Middle frontal gyrus (tissue), 1 donor: ENCODE measurements around the gene FARS2.
"Not testable (repeated sequence)": the region's sequence is repeated elsewhere in the genome, so short reads cannot be mapped to it uniquely, and the experiment has no call there.

Experiments
- DNase-seq: peaks from one replicate; pipeline ENCODE4 v3.0.0-alpha.2; 2015; ENCODE audit warnings: low spot score; ENCODE audit errors: extremely low spot score

The FARS2 gene

DNA sequence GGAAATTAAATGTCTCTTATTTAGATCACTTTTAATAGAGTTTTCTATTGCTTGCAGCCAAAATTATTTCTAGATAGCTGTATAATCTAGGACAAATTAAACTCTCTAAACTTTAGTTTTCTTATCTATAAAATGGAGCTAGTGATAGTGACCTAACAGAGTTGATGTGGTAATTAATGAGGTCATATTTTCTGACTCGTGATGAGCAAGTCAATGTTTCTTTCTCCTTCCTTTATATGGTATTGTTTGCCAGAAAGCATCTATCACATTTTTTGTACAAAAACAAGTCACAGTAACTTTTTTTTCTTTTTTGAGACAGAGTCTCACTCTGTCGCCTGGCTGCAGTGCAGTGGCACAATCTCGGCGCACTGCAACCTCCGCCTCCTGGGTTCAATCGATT, 267.7 kb downstream of the FARS2 start:
- DNase-seq: no peak

DNA sequence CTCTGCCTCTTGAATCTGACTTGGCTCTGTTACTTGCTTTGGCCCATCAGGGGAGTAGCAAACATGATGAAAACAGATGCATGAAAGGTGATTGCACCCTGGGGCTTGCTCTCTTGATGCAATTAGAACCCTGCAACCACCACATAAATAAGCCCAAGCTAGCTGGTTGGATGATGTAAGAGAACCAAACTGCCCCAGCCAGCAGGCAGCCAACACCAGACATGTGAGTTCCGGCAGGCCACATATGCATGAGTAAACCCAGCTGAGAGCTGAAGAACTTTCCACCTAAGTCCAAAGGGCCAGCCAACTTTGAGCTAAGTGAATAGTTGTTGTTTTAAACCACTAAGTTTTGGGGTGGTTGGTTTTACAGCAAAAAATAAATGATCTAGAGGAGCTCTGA, 268.4 kb downstream of the FARS2 start:
- DNase-seq: no peak

DNA sequence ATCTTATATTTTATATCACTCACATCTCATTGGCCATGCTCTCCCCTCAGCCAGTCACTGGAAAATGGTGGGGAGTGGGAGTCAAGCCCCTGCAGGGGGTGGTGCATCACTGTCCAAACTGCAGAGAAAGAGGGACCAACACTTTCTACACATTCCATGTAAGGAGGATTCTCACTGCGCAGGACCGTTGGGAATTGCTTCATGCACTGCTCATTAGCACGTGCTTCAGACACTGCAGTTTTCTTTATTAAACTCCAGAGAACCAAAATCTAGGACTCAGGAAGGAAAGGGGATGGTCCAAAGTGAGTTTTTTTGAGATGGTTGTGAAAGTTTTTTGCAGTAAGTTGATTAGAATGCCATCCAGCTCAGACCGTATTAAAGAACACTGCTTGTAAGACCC, 269.8 kb downstream of the FARS2 start:
- no peak for DNase-seq

DNA sequence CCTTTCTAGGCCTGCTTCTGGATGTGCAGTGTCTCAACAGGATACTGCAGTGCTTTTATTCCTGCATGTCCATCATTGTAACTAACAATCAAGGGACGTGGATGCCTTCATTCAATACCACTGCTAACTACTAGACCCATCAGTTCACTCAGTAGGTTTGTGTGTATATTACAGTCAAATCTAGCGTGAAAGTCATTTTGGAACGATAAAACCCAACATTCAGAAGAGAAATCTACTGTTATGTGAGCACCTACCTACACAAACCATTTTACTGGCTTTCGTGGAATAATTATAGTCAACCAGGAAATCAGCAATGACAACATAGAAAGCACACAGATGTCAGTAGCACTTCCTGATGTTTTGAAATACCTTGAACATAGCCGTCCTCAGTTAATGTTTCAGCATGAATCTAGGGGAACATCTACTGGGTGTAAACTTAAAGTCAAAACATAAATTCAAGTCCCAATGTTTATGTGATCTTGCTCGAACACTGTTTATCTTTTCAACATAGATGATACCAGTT, 270.6 kb downstream of the FARS2 start:
- no peak for DNase-seq

DNA sequence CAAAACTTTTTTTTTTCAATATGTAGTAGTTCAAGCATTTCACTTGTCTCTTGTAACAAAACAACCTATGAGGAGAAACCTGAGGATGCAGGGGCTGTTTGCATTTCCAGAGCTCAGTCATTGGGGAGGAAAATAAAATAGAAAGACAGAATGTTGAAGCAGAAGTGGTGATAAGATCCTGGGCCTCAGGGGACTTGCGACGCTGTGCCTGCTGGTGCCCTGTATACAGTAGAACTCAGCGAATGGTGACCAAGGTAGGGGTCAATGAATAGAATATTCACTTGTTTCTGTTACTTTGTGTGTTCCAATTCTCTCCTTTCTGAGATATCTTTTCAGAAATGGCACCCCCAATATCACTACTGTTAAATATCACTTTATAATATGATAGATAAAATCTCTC, 271.6 kb downstream of the FARS2 start:
- no peak for DNase-seq

GRCh38 chr6:5534643-5535042, 273.3 kb downstream of the FARS2 start:
- no peak for DNase-seq

- DNase-seq: no peak
Observed at GRCh38 chr6:5536644-5537043, 275.3 kb downstream of the FARS2 start.

DNA sequence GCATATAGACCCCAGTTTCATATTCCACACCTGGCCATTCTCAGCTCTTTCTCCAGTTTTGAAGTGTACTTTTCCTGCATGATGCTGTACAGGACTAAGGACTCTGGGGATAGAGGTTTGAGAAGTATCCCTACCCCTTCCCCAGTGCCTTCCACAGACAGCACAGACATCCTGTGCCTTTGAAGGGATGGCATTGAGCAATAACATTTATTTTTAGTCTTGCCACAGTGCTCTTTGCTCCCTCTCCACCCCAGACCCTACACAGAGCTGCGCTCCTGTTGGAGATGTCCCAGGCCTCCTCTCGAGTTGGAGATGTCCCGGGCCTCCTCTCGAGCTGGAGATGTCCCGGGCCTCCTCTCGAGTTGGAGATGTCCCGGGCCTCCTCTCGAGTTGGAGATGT, 275.8 kb downstream of the FARS2 start:
- DNase-seq: no peak

DNA sequence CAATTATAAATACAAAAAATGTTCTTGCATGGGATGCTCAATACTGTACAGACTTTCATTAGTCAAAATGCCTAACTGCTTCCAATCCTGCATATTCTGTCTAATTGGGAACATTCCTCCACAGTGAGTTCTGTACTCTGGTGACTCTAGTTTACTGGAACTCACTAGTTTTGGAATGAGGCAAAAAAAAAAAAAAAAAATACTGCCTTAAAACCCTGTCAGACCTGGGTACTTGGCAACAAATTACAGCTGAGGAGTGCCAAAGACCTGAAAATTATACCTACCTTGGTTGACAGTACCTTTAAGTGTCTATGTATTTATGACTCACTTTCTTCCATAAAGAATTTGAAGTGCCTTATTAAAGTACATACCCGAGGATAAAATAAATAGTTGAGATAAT, 276.7 kb downstream of the FARS2 start:
- no peak for DNase-seq

GRCh38 chr6:5540370-5540769, 279.1 kb downstream of the FARS2 start:
- DNase-seq: no peak

- no peak for DNase-seq
Observed at GRCh38 chr6:5541025-5541424, 279.7 kb downstream of the FARS2 start.

DNA sequence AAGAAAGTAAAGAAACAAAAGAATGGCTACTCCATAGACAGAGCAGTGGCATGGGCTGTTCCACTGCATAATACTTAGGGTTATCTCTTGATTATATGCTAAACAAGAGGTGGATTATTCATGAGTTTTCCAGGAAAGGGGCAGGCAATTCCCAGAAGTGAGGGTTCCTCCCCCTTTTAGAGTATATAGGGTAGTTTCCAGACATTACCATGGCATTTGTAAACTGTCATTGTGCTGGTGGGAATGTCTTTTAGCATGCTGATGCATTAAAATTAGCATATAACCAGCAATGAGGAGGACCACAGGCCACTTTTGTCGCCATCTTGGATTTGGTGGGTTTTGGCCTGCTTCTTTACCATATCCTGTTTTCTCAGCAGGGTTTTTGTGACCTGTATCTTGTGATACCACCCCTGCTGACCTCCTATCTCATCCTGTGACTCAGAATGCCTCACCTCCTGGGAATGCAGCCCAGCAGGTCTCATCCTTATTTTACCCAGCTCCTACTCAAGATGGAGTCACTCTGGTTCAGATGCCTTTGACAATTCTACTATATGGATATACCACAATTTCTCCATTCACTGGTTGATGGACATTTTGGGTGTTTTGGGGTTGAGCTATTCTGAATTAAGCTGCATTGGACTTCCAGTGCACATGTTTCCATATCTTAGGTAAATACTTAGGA, 280.6 kb downstream of the FARS2 start:
- DNase-seq: no peak

- no peak for DNase-seq
Observed at GRCh38 chr6:5547556-5547955, 286.2 kb downstream of the FARS2 start.

DNA sequence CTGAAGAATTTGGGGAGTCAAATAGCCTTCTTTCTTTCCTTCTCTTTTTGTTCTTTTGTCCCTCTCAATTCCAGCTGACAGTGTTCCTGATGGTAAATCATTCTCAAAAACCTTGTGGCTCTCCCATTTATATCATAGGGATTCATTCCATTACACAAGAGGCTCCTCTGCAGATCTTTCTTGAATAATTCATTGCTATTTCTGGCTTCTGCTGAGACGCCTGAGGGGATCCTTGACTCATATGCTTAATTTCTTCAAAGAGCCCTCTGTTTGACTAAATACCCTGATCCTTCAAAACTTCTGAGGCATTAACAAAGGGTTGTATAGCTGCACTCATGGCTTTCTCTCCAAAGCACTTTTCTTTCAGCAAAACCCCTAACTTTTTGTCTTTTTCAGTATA, 289.3 kb downstream of the FARS2 start:
- DNase-seq: no peak

GRCh38 chr6:5552243-5552642, 290.9 kb downstream of the FARS2 start:
- DNase-seq: no peak

DNA sequence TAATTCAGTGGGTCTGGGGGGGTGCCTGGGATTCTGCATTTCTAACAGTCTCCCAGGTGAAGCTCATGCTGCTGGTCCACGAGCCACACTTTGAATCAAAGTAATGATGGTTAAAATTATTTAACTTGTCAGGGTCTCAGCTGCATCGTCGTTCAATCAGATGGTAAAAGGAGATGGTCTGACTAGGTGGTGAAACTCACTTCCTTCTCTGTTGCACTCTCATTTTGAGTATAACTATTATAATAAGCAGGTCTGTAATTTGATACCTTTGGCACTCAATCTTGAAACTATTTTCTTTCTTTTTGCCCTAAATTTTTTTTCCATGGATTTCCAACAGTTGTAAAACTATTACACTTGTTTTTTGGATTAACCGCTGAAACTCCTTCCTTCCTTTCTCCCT, 292.5 kb downstream of the FARS2 start:
- DNase-seq: no peak

- DNase-seq: no peak
Observed at GRCh38 chr6:5554226-5554625, 292.9 kb downstream of the FARS2 start.

DNA sequence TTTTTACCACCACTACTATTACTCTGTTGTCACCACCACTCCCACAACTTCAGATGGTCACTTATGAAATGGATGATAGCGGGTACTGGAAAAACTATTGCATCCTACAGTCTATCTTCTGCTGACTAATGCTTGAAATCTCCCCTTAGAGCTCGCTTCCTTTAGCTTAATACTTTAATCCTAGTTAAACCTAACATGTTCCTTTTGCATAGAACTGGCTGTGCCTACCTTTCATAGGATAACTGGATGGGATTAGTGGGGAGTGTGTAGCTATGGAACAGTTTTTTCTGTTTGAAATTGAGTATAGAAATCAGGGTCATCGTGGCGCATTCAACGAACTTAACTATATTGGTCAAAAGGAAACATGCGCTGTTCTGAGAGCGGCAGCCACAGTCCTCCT, 294.7 kb downstream of the FARS2 start:
- DNase-seq: no peak

DNA sequence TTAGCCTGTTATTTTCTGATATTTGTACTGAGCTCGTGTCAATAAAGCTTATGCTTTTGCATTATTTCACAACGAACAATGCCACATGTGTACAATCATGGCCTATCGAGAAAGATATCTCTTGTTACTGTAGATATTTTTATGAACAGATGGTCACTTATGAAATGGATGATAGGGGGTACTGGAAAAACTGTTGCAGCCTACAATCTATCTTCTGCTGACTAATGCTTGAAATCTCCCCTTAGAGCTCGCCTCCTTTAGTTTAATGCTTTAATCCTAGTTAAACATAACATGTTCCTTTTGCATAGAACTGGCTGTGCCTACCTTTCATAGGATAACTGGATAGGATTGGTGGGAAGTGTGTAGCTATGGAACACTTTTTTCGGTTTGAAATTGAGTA, 296.2 kb downstream of the FARS2 start:
- DNase-seq: no peak

DNA sequence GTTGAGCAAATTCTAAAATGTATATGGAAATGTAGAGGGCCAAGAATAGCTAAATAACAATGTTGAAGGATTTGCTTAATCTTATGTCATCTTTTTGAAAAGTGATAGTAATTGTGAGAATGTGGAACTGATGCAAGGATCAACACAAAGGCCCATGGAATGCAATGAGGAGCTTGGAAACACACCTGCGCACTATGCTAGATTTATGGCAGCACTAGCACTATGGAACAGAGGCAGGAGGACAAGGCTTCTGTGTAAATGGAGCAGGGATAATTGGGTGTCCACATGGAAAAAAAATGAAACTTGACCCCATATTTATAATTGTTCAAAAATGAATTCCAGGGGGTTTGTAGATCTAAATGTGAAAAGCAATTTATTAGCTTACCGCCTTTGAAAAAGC, 298.3 kb downstream of the FARS2 start:
- DNase-seq: no peak

DNA sequence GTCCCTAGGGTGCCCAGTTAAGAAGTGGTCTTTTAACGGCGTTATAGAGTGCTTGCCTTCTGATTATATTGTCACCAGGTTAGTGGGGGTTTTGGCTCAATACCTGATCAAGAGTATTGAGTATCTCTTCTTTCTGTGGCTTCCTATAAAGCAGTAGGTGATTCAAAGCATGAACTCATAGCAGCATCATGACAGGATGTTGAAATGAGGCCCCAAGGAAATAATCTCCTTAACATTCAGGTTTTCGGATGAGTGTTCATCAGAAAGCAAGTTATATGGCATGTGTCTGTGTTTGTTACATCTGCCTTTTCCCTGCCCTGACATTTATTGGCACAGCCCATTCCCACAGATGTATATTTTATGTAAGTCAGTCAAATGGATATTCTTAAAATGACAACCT, 301.0 kb downstream of the FARS2 start:
- DNase-seq: no peak

- DNase-seq: no peak
Observed at GRCh38 chr6:5563086-5563485, 301.8 kb downstream of the FARS2 start.

DNA sequence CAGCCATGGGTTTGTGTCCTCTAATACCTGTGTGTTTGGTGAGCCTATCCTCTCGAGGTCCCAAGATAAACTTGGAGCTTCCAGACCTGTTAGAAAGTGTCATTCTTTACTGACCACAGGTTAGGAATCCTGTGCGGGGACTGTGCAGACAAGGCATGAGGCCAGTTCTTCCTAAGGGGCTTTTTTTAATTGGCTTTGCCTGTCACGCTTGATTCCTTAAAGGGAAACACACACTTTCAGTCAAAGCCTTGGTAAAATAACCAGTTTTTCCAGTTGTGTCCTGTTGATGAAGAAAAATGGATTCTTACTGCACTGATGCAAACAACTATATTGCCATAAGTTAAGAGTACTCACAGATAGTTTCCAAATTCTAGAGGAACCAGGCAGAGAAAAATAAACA, 303.4 kb downstream of the FARS2 start:
- DNase-seq: not testable (repeated sequence)

- DNase-seq: no peak
Observed at GRCh38 chr6:5565971-5566370, 304.7 kb downstream of the FARS2 start.
